Omental fat pad (tissue), 4 donors: ENCODE measurements around the gene HTT-AS. TPM values are rescaled to one million over a fixed set of nuclear protein-coding genes. Genes with fewer than 3 reads are reported as not detected.

Experiments
- ATAC-seq: fragments of 150-250 bp; one replicate; pipeline ENCODE4 v1.9.1; 2016; ENCODE audit warnings: mild to moderate bottlenecking, moderate library complexity; ENCODE audit not compliant: low FRiP score
- DNase-seq: peaks from one replicate; pipeline ENCODE4 v3.0.0-alpha.2; 2019; ENCODE audit warnings: low spot score
- CTCF ChIP-seq, 3 donors: fragments of 450-650 bp; IDR thresholded peaks; one replicate each; pipeline ENCODE4 v1.5.1; 2016 to 2017; ENCODE audit warnings: antibody characterized with exemption in 3 of 3, mild to moderate bottlenecking in 3 of 3, moderate library complexity in 2 of 3
- total RNA-seq, 4 donors: library from RNA; depleted of rRNA; stranded (reverse); fragments of >200 nt; gene quantifications; one replicate each; pipeline ENCODE4 v1.1.0, GENCODE V29; 2016

The HTT-AS gene
- total RNA-seq, 4 donors from 2014 or later, result not detected

GRCh38 chr4:3035249-3035648 is 39.1 kb downstream of the HTT-AS start:
- no peak for ATAC-seq
- no peak for DNase-seq
- no peak for TF ChIP-seq CTCF (IDR thresholded peaks at IDR 0.05)

GRCh38 chr4:3034231-3034630 is 40.1 kb downstream of the HTT-AS start:
- ATAC-seq (no peak), DNase-seq (no peak)
- TF ChIP-seq CTCF (IDR thresholded peaks at IDR 0.05), result no peak

- DNase-seq, result no peak
- no peak for ATAC-seq
- TF ChIP-seq CTCF (IDR thresholded peaks at IDR 0.05), result no peak
Measured at GRCh38 chr4:3031357-3032082, 42.8 kb downstream of the HTT-AS start.

GRCh38 chr4:3030566-3031356 is 43.6 kb downstream of the HTT-AS start:
- no peak for TF ChIP-seq CTCF (IDR thresholded peaks at IDR 0.05)
- ATAC-seq (no peak), DNase-seq (no peak)

GRCh38 chr4:3029464-3029863 is 44.9 kb downstream of the HTT-AS start:
- DNase-seq, result no peak
- no peak for ATAC-seq
- TF ChIP-seq CTCF (IDR thresholded peaks at IDR 0.05), result no peak

GRCh38 chr4:3026540-3026939 is 47.8 kb downstream of the HTT-AS start:
- TF ChIP-seq CTCF (IDR thresholded peaks at IDR 0.05), result no peak
- ATAC-seq, result no peak
- DNase-seq, result no peak

GRCh38 chr4:3025881-3026280 is 48.5 kb downstream of the HTT-AS start:
- DNase-seq (no peak), ATAC-seq (no peak)
- no peak for TF ChIP-seq CTCF (IDR thresholded peaks at IDR 0.05)
